SU-DHL-6 (cell line): ENCODE measurements around the gene CCDC102A.

Experiments
- H2AFZ ChIP-seq: fragments of 200-600 bp; sonication (generic); 2 replicates; pipeline ENCODE4 v1.6.1; 2014; ENCODE audit warnings: low read depth, mild to moderate bottlenecking, moderate library complexity, mixed read lengths, antibody characterized with exemption, low read length; ENCODE audit not compliant: severe bottlenecking
- H3F3A ChIP-seq: fragments of 200-600 bp; shearing (Covaris generic); 2 replicates; pipeline ENCODE4 v1.6.0; 2016; ENCODE audit warnings: antibody characterized with exemption, mild to moderate bottlenecking; ENCODE audit not compliant: insufficient read depth
- H3K27ac ChIP-seq: fragments of 200-600 bp; sonication (generic); 2 replicates; pipeline ENCODE4 v1.5.1; 2016; ENCODE audit warnings: low read depth, mild to moderate bottlenecking, low read length, moderate library complexity, mixed read lengths
- H3K27me3 ChIP-seq: fragments of 200-600 bp; sonication (generic), shearing (Covaris generic); 2 replicates; pipeline ENCODE4 v1.6.0; 2014; ENCODE audit warnings: mild to moderate bottlenecking, low read length
- H3K36me3 ChIP-seq: fragments of 200-600 bp; sonication (generic); 2 replicates; pipeline ENCODE4 v1.6.1; 2014; ENCODE audit warnings: mild to moderate bottlenecking, low read length, mixed read lengths
- H3K4me2 ChIP-seq: fragments of 300-600, 200-600 bp; shearing (Covaris generic), sonication (generic); 2 replicates; pipeline ENCODE4 v1.6.0; 2014; ENCODE audit warnings: low read length, low read depth, mild to moderate bottlenecking; ENCODE audit not compliant: poor library complexity, severe bottlenecking
- H3K4me3 ChIP-seq: fragments of 200-600 bp; sonication (generic); 2 replicates; pipeline ENCODE4 v1.5.1; 2014; ENCODE audit warnings: antibody characterized with exemption, low read length, mild to moderate bottlenecking, mixed read lengths; ENCODE audit not compliant: insufficient read depth, poor library complexity, severe bottlenecking
- H3K79me2 ChIP-seq: fragments of 200-600 bp; sonication (generic); 2 replicates; pipeline ENCODE4 v1.6.1; 2014; ENCODE audit warnings: mild to moderate bottlenecking, low read length, moderate library complexity; ENCODE audit not compliant: insufficient read depth
- H3K9ac ChIP-seq: fragments of 200-600 bp; sonication (generic); 2 replicates; pipeline ENCODE4 v1.7.0; 2014; ENCODE audit warnings: mild to moderate bottlenecking, low read length
- H3K9me2 ChIP-seq: fragments of 200-600 bp; sonication (generic); replicated peaks from 2 replicates; pipeline ENCODE4 v1.6.1; 2014; ENCODE audit warnings: low read length; ENCODE audit not compliant: insufficient read depth
- H3K9me3 ChIP-seq: fragments of 200-600 bp; sonication (generic); 2 replicates; pipeline ENCODE4 v1.6.1; 2014; ENCODE audit warnings: low read length, mixed read lengths; ENCODE audit not compliant: insufficient read depth
- H4K20me1 ChIP-seq: fragments of 200-600 bp; sonication (generic); 2 replicates; pipeline ENCODE4 v1.6.1; 2014; ENCODE audit warnings: low read depth, mild to moderate bottlenecking, antibody characterized with exemption, low read length, moderate library complexity, mixed read lengths
- EZH2phosphoT487 ChIP-seq: fragments of 200-600 bp; sonication (generic), shearing (Covaris generic); conservative IDR thresholded peaks from 2 replicates; pipeline ENCODE4 v1.6.1; 2018; ENCODE audit warnings: mild to moderate bottlenecking, antibody characterized with exemption, low read length, moderate library complexity, mixed read lengths
- TF ChIP-seq, protein P1 (sequence below): fragments of 200-600 bp; sonication (generic); IDR thresholded peaks from one replicate; pipeline ENCODE4 v1.5.1; 2017; ENCODE audit warnings: antibody characterized with exemption, mild to moderate bottlenecking, low read length, moderate library complexity; ENCODE audit not compliant: insufficient read depth, poor library complexity, severe bottlenecking

The CCDC102A gene

GRCh38 chr16:57483725-57484514 is 52.5 kb downstream of the CCDC102A start:
- Histone ChIP-seq H3K9me2 (no peaks in the 10 kb centered on the region), H4K20me1 (no peaks in the 10 kb centered on the region), H3K27me3 (no peaks in the 10 kb centered on the region), H3K27ac (no peak overlapping the region), H3K9ac (no peak overlapping the region), H3K36me3 (no peaks in the 10 kb centered on the region), H3K9me3 (no peaks in the 10 kb centered on the region), H3K4me2 (no peak overlapping the region), H3K4me3 (no peak overlapping the region), H3K79me2 (no peaks in the 10 kb centered on the region), H3F3A (no peaks in the 10 kb centered on the region), H2AFZ (no peak overlapping the region)
- TF ChIP-seq EZH2phosphoT487, result no peak

- no peaks in the 10 kb centered on the region for H3F3A ChIP-seq
- no peak overlapping the region for H3K4me2 ChIP-seq
- H3K4me3 ChIP-seq, result no peak overlapping the region
- H3K79me2 ChIP-seq, result no peaks in the 10 kb centered on the region
- no peak overlapping the region for H3K9ac ChIP-seq
- H3K27me3 ChIP-seq, result no peaks in the 10 kb centered on the region
- H3K9me2 ChIP-seq, result no peaks in the 10 kb centered on the region
- no peaks in the 10 kb centered on the region for H3K36me3 ChIP-seq
- no peaks in the 10 kb centered on the region for H3K9me3 ChIP-seq
- TF ChIP-seq EZH2phosphoT487, result no peak
- TF ChIP-seq, protein P1, sequence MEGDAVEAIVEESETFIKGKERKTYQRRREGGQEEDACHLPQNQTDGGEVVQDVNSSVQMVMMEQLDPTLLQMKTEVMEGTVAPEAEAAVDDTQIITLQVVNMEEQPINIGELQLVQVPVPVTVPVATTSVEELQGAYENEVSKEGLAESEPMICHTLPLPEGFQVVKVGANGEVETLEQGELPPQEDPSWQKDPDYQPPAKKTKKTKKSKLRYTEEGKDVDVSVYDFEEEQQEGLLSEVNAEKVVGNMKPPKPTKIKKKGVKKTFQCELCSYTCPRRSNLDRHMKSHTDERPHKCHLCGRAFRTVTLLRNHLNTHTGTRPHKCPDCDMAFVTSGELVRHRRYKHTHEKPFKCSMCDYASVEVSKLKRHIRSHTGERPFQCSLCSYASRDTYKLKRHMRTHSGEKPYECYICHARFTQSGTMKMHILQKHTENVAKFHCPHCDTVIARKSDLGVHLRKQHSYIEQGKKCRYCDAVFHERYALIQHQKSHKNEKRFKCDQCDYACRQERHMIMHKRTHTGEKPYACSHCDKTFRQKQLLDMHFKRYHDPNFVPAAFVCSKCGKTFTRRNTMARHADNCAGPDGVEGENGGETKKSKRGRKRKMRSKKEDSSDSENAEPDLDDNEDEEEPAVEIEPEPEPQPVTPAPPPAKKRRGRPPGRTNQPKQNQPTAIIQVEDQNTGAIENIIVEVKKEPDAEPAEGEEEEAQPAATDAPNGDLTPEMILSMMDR, result no peak
- H2AFZ ChIP-seq, result no peak overlapping the region
- H3K27ac ChIP-seq, result no peak overlapping the region
- no peaks in the 10 kb centered on the region for H4K20me1 ChIP-seq
Observed at GRCh38 chr16:57482845-57483545, 53.4 kb downstream of the CCDC102A start.

DNA sequence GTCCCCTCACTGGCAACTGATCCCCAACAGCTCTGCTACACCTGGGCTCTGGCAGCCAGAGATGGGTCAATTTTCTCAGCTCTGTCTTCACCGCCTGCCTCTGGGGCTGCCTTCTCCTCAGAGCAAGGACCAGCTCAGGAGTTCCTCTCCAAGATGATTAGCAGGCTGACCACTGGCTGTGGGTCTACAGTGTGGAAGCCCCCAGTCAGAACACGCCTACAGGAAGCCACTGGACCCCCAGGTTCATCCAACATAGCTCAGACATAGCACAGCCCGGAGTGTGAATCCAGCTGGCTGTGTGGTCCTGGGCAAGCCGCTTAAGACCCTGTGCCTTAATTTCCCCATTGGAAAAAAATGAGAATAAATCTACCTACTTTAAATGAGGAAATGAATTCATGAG is 55.0 kb downstream of the CCDC102A start:
- H3F3A ChIP-seq, result no peaks in the 10 kb centered on the region
- H3K9me2 ChIP-seq, result no peaks in the 10 kb centered on the region
- H3K27ac ChIP-seq, result no peak overlapping the region
- TF ChIP-seq, protein P1, result no peak
- TF ChIP-seq EZH2phosphoT487, result no peak
- no peaks in the 10 kb centered on the region for H4K20me1 ChIP-seq
- H3K4me3 ChIP-seq, result no peak overlapping the region
- H3K79me2 ChIP-seq, result no peaks in the 10 kb centered on the region
- H3K9me3 ChIP-seq, result no peaks in the 10 kb centered on the region
- no peaks in the 10 kb centered on the region for H3K36me3 ChIP-seq
- H2AFZ ChIP-seq, result no peak overlapping the region
- H3K9ac ChIP-seq, result no peak overlapping the region
- no peaks in the 10 kb centered on the region for H3K27me3 ChIP-seq
- H3K4me2 ChIP-seq, result no peak overlapping the region

- Histone ChIP-seq H3K79me2 (no peaks in the 10 kb centered on the region), H3K36me3 (no peaks in the 10 kb centered on the region), H3K9me2 (no peaks in the 10 kb centered on the region), H3F3A (no peaks in the 10 kb centered on the region), H3K27me3 (no peaks in the 10 kb centered on the region), H4K20me1 (no peaks in the 10 kb centered on the region), H2AFZ (no peak overlapping the region), H3K4me3 (no peak overlapping the region), H3K9me3 (no peaks in the 10 kb centered on the region), H3K9ac (no peak overlapping the region), H3K4me2 (no peak overlapping the region), H3K27ac (no peak overlapping the region)
- no peak for TF ChIP-seq EZH2phosphoT487
Observed at GRCh38 chr16:57480754-57481230, 55.6 kb downstream of the CCDC102A start.
